Posterior vena cava (tissue), 2 donors: Measurements from ENCODE around the gene KRTAP9-1. TPM values are rescaled to one million over a fixed set of nuclear protein-coding genes. Genes with fewer than 3 reads are reported as not detected.
"Not testable (repeated sequence)": the region's sequence is repeated elsewhere in the genome, so short reads cannot be mapped to it uniquely, and the experiment has no call there.

Experiments
- DNase-seq: peaks from one replicate; pipeline ENCODE4 v3.0.0-alpha.2; 2020; ENCODE audit warnings: low spot score
- intact Hi-C, 2 donors: fragments of 100-400 bp; cut with DNase I; formaldehyde crosslinking; loops; one replicate each; pipeline versions ENCODE4 v1.14.1 to v1.14.2; 2022 to 2023
- total RNA-seq, 2 donors: library from RNA; stranded (reverse); fragmentation: NEBNext Ultra II Directional; extraction: Animal tissue kit (Norgen Biotek cat#: 25700); gene quantifications; one replicate each; pipeline ENCODE4 v1.2.1, GENCODE V29; 2021
- donor health status: DM: yes; HTN: yes; CAD: no.
- donor health status: DM: yes; HTN: yes; CAD: no.

Gene KRTAP9-1
- total RNA-seq, 2 donors from 2014 or later: not detected

DNA sequence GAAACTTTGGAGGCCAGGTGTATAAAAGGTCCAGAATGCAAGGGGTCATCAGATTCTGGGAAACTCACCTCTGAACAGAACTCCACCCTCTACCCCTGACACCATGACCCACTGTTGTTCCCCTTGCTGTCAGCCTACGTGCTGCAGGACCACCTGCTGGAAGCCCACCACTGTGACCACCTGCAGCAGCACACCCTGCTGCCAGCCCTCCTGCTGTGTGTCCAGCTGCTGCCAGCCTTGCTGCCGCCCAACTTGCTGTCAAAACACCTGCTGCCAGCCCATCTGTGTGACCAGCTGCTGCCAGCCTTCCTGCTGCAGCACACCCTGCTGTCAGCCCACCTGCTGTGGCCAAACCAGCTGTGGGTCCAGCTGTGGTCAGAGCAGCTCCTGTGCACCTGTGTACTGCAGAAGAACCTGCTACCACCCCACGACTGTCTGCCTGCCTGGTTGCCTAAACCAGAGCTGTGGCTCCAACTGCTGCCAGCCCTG, 48.3 kb downstream of the KRTAP9-1 start, which contains the start of gene KRTAP9-8:
KRTAP9-8 (plus strand) TSS at position 51 of the 489 bp plus-strand sequence; CDS start at position 104, 53 bp downstream.
- intact Hi-C loops: not testable (repeated sequence)

More for the DNA sequence above, 48.3 kb downstream of the KRTAP9-1 start, which contains the start of gene KRTAP9-8:
- DNase-seq: not testable (repeated sequence)

Other genes starting within 250 kb of the KRTAP9-1 start
- gene KRT39, start 222.9 kb upstream of the KRTAP9-1 start, total RNA-seq: not detected
- gene KRT40, start 205.6 kb upstream of the KRTAP9-1 start, total RNA-seq: not detected
- not detected for gene KRTAP3-3, start 195.7 kb upstream of the KRTAP9-1 start, total RNA-seq
- gene KRTAP3-2, start 190.0 kb upstream of the KRTAP9-1 start, total RNA-seq: not detected
- gene KRTAP3-1, start 180.8 kb upstream of the KRTAP9-1 start, total RNA-seq: not detected
- gene KRTAP1-5, start 162.7 kb upstream of the KRTAP9-1 start, total RNA-seq: not detected
- gene KRTAP1-4, start 159.7 kb upstream of the KRTAP9-1 start, total RNA-seq: not detected
- not detected for gene KRTAP1-3, start 155.0 kb upstream of the KRTAP9-1 start, total RNA-seq
- gene KRTAP1-1, start 148.4 kb upstream of the KRTAP9-1 start, total RNA-seq: not detected
- gene KRTAP2-1, start 142.6 kb upstream of the KRTAP9-1 start, total RNA-seq: not detected
- gene KRTAP2-2, start 134.7 kb upstream of the KRTAP9-1 start, total RNA-seq: not detected
- not detected for gene KRTAP2-3, start 129.8 kb upstream of the KRTAP9-1 start, total RNA-seq
- gene KRTAP2-4, start 124.0 kb upstream of the KRTAP9-1 start, total RNA-seq: not detected
- not detected for gene KRTAP4-7, start 105.7 kb upstream of the KRTAP9-1 start, total RNA-seq
- not detected for gene KRTAP4-8, start 91.7 kb upstream of the KRTAP9-1 start, total RNA-seq
- gene KRTAP4-16, start 87.7 kb upstream of the KRTAP9-1 start, total RNA-seq: not detected
- not detected for gene KRTAP4-9, start 84.5 kb upstream of the KRTAP9-1 start, total RNA-seq
- not detected for gene KRTAP4-11, start 71.5 kb upstream of the KRTAP9-1 start, total RNA-seq
- not detected for gene KRTAP4-12, start 65.7 kb upstream of the KRTAP9-1 start, total RNA-seq
- gene KRTAP4-6, start 49.3 kb upstream of the KRTAP9-1 start, total RNA-seq: not detected
- gene KRTAP4-5, start 40.1 kb upstream of the KRTAP9-1 start, total RNA-seq: not detected
- not detected for gene KRTAP4-4, start 29.1 kb upstream of the KRTAP9-1 start, total RNA-seq
- gene KRTAP4-3, start 21.7 kb upstream of the KRTAP9-1 start, total RNA-seq: not detected
- gene KRTAP4-2, start 11.7 kb upstream of the KRTAP9-1 start, total RNA-seq: not detected
- gene KRTAP4-1, start 5.0 kb upstream of the KRTAP9-1 start, total RNA-seq: not detected
- not detected for gene KRTAP9-2, start 36.8 kb downstream of the KRTAP9-1 start, total RNA-seq
- gene KRTAP9-3, start 42.6 kb downstream of the KRTAP9-1 start, total RNA-seq: not detected
- not detected for gene KRTAP9-8, start 48.1 kb downstream of the KRTAP9-1 start, total RNA-seq
- gene KRTAP9-4, start 59.8 kb downstream of the KRTAP9-1 start, total RNA-seq: not detected
- gene KRTAP9-9, start 65.5 kb downstream of the KRTAP9-1 start, total RNA-seq: not detected
- not detected for gene KRTAP9-6, start 75.5 kb downstream of the KRTAP9-1 start, total RNA-seq
- not detected for gene KRTAP9-7, start 85.8 kb downstream of the KRTAP9-1 start, total RNA-seq
- gene KRTAP29-1, start 113.0 kb downstream of the KRTAP9-1 start, total RNA-seq: not detected
- not detected for gene KRTAP16-1, start 119.4 kb downstream of the KRTAP9-1 start, total RNA-seq
- gene KRTAP17-1, start 125.8 kb downstream of the KRTAP9-1 start, total RNA-seq: not detected
- not detected for gene KRT33A, start 160.9 kb downstream of the KRTAP9-1 start, total RNA-seq
- not detected for gene KRT33B, start 179.9 kb downstream of the KRTAP9-1 start, total RNA-seq
- gene KRT34, start 192.4 kb downstream of the KRTAP9-1 start, total RNA-seq: not detected
- not detected for gene KRT31, start 207.7 kb downstream of the KRTAP9-1 start, total RNA-seq
- not detected for gene KRT37, start 234.7 kb downstream of the KRTAP9-1 start, total RNA-seq